GM18907 (cell line): ENCODE data around the gene PIGV.

Experiments used
- ATAC-seq: cut with Tn5 transposase; IDR thresholded peaks from one replicate; pipeline ENCODE4 v1.9.1; 2021; ENCODE audit warnings: mild to moderate bottlenecking, moderate library complexity; ENCODE audit not compliant: unreplicated experiment

The PIGV gene

DNA sequence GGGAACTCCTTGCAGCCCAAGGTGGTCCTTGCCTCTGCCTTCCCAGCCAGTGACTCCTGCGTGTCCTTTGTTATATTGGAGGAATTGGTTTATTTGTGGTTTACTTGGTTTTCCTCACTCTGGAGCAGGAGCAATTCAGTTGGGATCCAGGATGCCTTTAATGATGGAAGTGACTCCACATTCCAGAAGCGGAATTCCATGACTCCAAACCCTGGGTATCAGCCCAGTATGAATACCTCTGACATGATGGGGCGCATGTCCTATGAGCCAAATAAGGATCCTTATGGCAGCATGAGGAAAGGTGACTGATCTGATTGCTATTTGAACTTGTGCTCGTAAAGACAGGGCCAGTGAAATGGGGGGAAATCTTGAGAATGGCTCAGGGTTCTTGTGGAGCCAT lies 15.1 kb upstream of the PIGV start:
- no peak for ATAC-seq

GRCh38 chr1:26774462-26774861 lies 13.3 kb upstream of the PIGV start:
- ATAC-seq, result no peak

- no peak for ATAC-seq
Observed at GRCh38 chr1:26775666-26776065, 12.1 kb upstream of the PIGV start.

GRCh38 chr1:26779098-26779668 lies 8.6 kb upstream of the PIGV start:
- ATAC-seq, result no peak

- ATAC-seq, result no peak
Observed at GRCh38 chr1:26780344-26780957, 7.3 kb upstream of the PIGV start.

GRCh38 chr1:26781206-26781825 lies 6.4 kb upstream of the PIGV start:
- ATAC-seq, result no peak

- ATAC-seq, result no peak
Observed at GRCh38 chr1:26782521-26783212, 5.1 kb upstream of the PIGV start.

GRCh38 chr1:26783646-26784022 lies 4.1 kb upstream of the PIGV start:
- ATAC-seq, result no peak

- no peak for ATAC-seq
Observed at GRCh38 chr1:26784023-26784871, 3.5 kb upstream of the PIGV start.

GRCh38 chr1:26784886-26785285 lies 2.9 kb upstream of the PIGV start:
- ATAC-seq, result no peak

GRCh38 chr1:26785611-26786436 lies 1.9 kb upstream of the PIGV start:
- ATAC-seq, result no peak

DNA sequence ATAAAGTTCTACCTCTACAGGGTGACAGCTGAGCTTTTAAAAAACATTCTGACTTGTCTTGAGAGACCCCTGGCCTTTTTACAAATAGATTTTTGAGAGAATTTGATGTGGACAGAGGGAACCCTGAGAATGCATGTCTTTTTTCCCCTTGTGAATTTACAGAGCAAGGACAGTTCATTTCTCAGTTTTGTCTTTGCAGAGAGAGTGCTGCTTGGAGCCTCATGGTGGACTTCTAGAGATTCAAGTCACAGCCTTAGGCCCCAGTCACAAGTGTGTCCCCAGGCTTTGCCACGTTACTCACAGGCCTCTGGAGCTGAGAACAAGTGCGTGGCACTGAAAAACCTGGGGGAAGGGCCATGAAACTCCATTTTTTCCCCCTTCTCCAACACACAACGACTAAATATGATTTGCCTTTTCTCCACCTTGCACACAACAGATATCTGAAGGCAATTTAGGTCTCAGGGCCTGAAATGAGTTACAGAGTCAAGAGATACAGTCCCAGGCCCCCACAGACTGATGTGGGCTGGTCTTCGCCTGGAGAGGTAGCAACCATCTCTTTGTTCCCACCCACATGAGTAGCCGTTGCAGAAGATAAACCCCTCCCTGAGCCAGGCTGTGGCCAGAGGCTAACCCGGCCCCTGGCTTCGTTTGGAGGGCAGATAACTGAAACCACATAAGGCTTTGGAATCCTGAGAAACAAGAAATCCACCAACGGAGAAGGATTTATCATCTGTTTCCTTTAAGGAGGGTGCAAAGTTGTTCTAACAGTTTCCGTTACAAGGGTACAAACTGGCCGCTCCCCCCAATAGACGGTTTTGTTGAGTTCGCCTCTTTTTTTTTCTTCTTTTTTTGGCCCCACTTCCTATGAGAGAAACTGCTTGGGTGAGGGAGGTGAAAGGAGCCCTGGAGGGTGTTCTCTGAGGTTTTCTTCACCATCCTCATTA lies 1.0 kb upstream of the PIGV start:
- ATAC-seq, result no peak

- peak; percentile 50 for ATAC-seq
Observed at GRCh38 chr1:26787381-26787705, 407 bp upstream of the PIGV start.

DNA sequence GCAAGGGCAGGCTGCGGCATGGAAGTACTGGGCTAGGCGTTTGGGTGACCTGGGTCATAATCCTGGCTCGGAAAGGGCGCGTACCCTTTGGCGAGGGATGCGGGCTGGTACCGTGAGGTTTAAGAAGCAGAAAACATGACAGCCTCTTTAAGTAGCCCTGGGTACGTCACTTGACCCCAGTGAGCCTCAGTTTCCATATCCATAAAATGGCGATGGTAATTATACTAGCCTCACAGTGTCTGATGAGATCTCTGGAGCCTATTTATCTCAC lies 700 bp downstream of the PIGV start:
- no peak for ATAC-seq

- peak; percentile 33 for ATAC-seq
Observed at GRCh38 chr1:26788836-26789611, 1.3 kb downstream of the PIGV start.

DNA sequence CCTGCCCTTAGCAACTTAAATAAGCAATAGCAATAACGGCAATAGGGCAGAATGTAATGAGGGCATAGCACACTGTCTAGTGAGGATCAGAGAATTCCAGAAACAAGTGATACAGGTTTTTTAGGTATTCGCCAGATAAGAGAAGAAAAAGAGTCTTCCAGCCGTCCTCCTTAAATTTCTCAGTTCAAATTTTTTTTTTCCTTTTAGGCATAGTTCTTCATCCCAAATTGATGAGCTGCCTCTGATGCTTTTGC lies 1.8 kb downstream of the PIGV start:
- ATAC-seq, result no peak

GRCh38 chr1:26789931-26790330 lies 2.2 kb downstream of the PIGV start:
- ATAC-seq, result no peak

DNA sequence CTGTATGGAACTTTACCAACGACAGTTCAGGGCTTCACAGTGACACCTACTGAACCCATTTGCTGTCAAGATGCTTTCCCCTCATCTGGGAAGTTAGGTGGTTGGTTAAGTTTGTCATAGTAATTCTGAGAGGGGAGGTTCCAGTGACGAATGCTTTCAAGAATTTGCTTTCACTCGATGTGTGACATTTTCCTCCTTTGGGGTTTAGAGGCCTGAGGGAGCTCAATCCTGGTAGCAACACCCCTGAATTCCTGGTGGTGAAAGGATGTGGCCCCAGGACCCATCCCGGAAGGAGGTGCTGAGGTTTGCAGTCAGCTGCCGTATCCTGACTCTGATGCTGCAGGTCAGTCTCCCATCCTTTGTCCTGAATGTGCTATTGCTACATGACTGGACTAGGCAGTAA lies 2.8 kb downstream of the PIGV start:
- no peak for ATAC-seq

DNA sequence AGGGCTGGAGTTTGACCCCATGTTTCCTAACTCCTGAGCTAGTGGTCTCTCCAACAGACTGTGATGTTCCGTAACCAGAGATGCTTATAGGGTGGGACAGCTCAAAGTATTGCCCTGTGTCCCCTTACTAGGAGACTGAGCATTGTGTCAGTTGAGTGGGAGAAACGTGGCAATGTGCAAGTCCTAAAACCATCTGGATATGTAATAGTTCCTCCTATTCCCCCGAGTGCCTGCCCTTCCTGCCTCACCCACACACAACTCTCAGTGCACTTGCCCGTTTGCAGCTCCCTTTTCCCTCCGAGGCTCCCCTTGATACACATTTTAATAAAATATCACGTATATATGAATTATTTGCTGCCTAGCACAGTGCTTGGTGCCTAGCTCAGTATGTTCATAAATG lies 3.4 kb downstream of the PIGV start:
- ATAC-seq, result no peak
